PC-9 (cell line): ENCODE measurements around the gene LSR. TPM values are rescaled to one million over a fixed set of nuclear protein-coding genes. Genes with fewer than 3 reads are reported as not detected.

Source experiments
- BruUV-seq: library from RNA; stranded (reverse); fragments of 400-500 nt; replicated peaks from 2 replicates; lab custom pipeline; 2021; lab: Mats Ljungman, UMichigan
- CTCF ChIA-PET: fragments of 300-600 bp; sonication (Branson Sonifier 250); formaldehyde crosslinking; loops from one replicate; lab custom pipeline; 2022; ENCODE audit warnings: antibody characterized with exemption; lab: Charles Lee
- POLR2A ChIA-PET: fragments of 300-600 bp; sonication (Branson Sonifier 250); formaldehyde crosslinking; loops from one replicate; lab custom pipeline; 2022; ENCODE audit warnings: antibody characterized with exemption; ENCODE audit not compliant: unreplicated experiment; lab: Charles Lee
- DNase-seq, 2 experiments: peaks; one replicate each; pipeline versions ENCODE4 v3.0.0 to v3.0.0-alpha.2; 2015 to 2022; ENCODE audit warnings: mixed read lengths in 1 of 2
- H2AFZ ChIP-seq: fragments of 200-600 bp; sonication (generic); 2 replicates; pipeline ENCODE4 v1.8.1; 2017; ENCODE audit warnings: antibody characterized with exemption
- H3F3A ChIP-seq: fragments of 200-600 bp; sonication (generic); 2 replicates; pipeline ENCODE4 v1.8.1; 2017; ENCODE audit warnings: antibody characterized with exemption, mild to moderate bottlenecking, low read depth; ENCODE audit not compliant: insufficient read depth
- H3K27ac ChIP-seq: fragments of 200-600 bp; sonication (generic); 2 replicates; pipeline ENCODE4 v1.6.1; 2016; ENCODE audit warnings: mixed run types
- H3K27me3 ChIP-seq: fragments of 200-600 bp; sonication (generic); 2 replicates; pipeline ENCODE4 v1.6.1; 2016; ENCODE audit warnings: low read depth, mixed run types; ENCODE audit not compliant: insufficient read depth
- H3K36me3 ChIP-seq: fragments of 200-600 bp; sonication (generic); 2 replicates; pipeline ENCODE4 v1.6.1; 2016; ENCODE audit warnings: low read depth, mixed run types
- H3K4me1 ChIP-seq: fragments of 200-600 bp; sonication (generic); replicated peaks from 2 replicates; pipeline ENCODE4 v1.6.1; 2016; ENCODE audit warnings: mixed run types; ENCODE audit not compliant: insufficient read depth
- H3K4me2 ChIP-seq: fragments of 200-600 bp; sonication (generic); 2 replicates; pipeline ENCODE4 v1.6.1; 2017; ENCODE audit warnings: mixed run types
- H3K4me3 ChIP-seq: fragments of 200-600 bp; sonication (generic); 2 replicates; pipeline ENCODE4 v1.6.1; 2016; ENCODE audit warnings: mixed run types
- H3K79me2 ChIP-seq: fragments of 200-600 bp; sonication (generic); 2 replicates; pipeline ENCODE4 v1.6.1; 2017; ENCODE audit warnings: low read depth, mixed run types
- H3K9me2 ChIP-seq: fragments of 200-600 bp; sonication (generic); 2 replicates; pipeline ENCODE4 v1.8.1; 2017; ENCODE audit warnings: mild to moderate bottlenecking; ENCODE audit not compliant: insufficient read depth
- H3K9me3 ChIP-seq: fragments of 200-600 bp; sonication (generic); 2 replicates; pipeline ENCODE4 v1.8.1; 2016; ENCODE audit warnings: low read depth; ENCODE audit not compliant: insufficient read depth
- H4K20me1 ChIP-seq: fragments of 200-600 bp; sonication (generic); 2 replicates; pipeline ENCODE4 v1.8.1; 2017; ENCODE audit not compliant: insufficient read depth
- EZH2 ChIP-seq: fragments of 200-600 bp; sonication (generic); IDR thresholded peaks from 2 replicates; pipeline ENCODE4 v1.8.0; 2017; ENCODE audit warnings: antibody characterized with exemption, low read depth
- intact Hi-C: fragments of 100-400 bp; cut with micrococcal nuclease; formaldehyde crosslinking; loops from one replicate; pipeline ENCODE4 v1.10.0; 2022; ENCODE audit not compliant: unreplicated experiment
- total RNA-seq: library from RNA; stranded (reverse); gene quantifications from 2 replicates; pipeline ENCODE4 v1.2.3, GENCODE V29; 2021
- TF ChIP-seq, protein P1 (sequence below): fragments of 200-600 bp; sonication (generic); conservative IDR thresholded peaks from 2 replicates; pipeline ENCODE4 v1.6.1; 2017; ENCODE audit warnings: mixed run types, antibody characterized with exemption, mild to moderate bottlenecking, moderate library complexity

LSR gene
- total RNA-seq, 1 experiment from 2014 or later: 145 TPM

DNA sequence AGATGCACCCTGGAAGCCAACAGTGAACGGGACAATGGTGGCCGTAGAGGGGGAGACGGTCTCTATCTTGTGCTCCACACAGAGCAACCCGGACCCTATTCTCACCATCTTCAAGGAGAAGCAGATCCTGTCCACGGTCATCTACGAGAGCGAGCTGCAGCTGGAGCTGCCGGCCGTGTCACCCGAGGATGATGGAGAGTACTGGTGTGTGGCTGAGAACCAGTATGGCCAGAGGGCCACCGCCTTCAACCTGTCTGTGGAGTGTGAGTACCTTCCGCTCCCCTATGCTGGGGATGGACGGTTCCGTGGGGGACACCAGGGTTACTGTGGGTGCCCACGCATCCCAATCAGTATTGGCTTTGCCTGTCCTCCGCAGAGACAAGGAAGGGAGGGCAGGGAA is 53.6 kb downstream of the LSR start:
- H3F3A ChIP-seq: peaks cover 22% of the 10 kb centered on the region
- H3K36me3 ChIP-seq: no peaks in the 10 kb centered on the region
- no peak overlapping the region for H3K4me2 ChIP-seq
- no peak for DNase-seq
- ChIA-PET CTCF (no interaction called here), POLR2A (no interaction called here)
- no peak for TF ChIP-seq EZH2
- TF ChIP-seq, protein P1, sequence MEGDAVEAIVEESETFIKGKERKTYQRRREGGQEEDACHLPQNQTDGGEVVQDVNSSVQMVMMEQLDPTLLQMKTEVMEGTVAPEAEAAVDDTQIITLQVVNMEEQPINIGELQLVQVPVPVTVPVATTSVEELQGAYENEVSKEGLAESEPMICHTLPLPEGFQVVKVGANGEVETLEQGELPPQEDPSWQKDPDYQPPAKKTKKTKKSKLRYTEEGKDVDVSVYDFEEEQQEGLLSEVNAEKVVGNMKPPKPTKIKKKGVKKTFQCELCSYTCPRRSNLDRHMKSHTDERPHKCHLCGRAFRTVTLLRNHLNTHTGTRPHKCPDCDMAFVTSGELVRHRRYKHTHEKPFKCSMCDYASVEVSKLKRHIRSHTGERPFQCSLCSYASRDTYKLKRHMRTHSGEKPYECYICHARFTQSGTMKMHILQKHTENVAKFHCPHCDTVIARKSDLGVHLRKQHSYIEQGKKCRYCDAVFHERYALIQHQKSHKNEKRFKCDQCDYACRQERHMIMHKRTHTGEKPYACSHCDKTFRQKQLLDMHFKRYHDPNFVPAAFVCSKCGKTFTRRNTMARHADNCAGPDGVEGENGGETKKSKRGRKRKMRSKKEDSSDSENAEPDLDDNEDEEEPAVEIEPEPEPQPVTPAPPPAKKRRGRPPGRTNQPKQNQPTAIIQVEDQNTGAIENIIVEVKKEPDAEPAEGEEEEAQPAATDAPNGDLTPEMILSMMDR: no peak
- H2AFZ ChIP-seq: no peak overlapping the region
- peaks cover 7% of the 10 kb centered on the region for H3K4me1 ChIP-seq
- no peaks in the 10 kb centered on the region for H3K79me2 ChIP-seq
- no peak overlapping the region for H3K4me3 ChIP-seq
- no peaks in the 10 kb centered on the region for H3K9me3 ChIP-seq
- no peaks in the 10 kb centered on the region for H4K20me1 ChIP-seq
- no peaks in the 10 kb centered on the region for H3K9me2 ChIP-seq
- BruUV-seq: no TSS peak
- no peaks in the 10 kb centered on the region for H3K27me3 ChIP-seq
- intact Hi-C loops: no loop called here
- no peak overlapping the region for H3K27ac ChIP-seq

DNA sequence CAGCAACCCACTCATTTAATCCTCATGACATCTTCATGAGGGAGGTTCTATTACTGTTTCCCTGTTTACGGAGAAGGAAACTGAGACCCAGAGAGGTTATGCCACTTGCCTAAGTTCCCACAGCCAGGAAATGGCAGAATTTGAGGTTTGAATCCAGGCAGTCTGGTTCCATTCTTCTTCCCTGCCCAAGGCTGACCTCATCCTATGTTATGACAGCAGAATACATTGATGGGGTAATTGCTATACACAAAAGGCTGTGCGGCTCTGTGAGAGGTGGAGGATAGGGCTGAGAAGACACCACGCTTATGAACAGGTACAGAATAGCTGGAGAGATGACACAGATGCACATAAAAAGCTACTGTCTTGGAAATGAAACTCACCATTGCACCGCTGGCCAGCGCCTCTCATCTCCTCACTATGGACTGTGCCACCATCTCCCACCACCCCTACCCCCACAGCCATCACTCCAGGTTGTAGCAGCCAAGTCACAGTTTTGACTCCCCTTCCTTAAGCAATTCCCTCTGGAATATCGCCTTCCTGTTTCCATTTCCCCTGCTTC is 54.6 kb downstream of the LSR start:
- CTCF ChIA-PET: interaction anchor here (0.7 kb wide), 1 partner anchor 664 kb away, joined by 21 read pairs; no protein-coding TSS in a partner anchor
- BruUV-seq: no TSS peak

DNA sequence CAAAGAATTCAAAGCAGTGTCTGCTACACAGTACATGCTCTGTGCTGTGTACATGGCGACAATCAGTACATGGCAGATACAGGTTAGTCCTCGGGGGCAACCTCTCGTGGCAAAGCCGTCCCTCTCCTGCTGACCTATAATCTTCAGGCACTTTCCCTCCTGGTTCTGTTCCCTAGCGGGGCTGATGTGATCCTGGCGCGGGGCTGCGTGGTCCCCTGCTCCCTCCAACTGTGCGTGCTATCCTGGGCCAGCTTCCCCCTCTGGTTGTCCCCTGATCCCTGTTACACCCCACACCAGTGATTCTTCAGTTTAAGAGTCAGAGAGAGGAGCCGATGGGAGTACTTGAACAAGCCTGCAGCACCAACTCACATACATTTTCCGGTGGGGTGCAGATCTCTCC is 55.2 kb downstream of the LSR start:
- ChIA-PET POLR2A (no interaction called here), CTCF (no interaction called here)
- Histone ChIP-seq H3K9me2 (no peaks in the 10 kb centered on the region), H3K27ac (no peak overlapping the region), H3K4me2 (no peak overlapping the region), H2AFZ (no peak overlapping the region), H3K9me3 (no peaks in the 10 kb centered on the region), H3K79me2 (no peaks in the 10 kb centered on the region), H3K36me3 (no peaks in the 10 kb centered on the region), H4K20me1 (no peaks in the 10 kb centered on the region), H3K27me3 (no peaks in the 10 kb centered on the region), H3F3A (peaks cover 23% of the 10 kb centered on the region), H3K4me3 (no peak overlapping the region), H3K4me1 (peaks cover 23% of the 10 kb centered on the region)
- TF ChIP-seq, protein P1: no peak
- TF ChIP-seq EZH2: no peak
- no TSS peak for BruUV-seq
- intact Hi-C loops: no loop called here
- no peak for DNase-seq

More for the DNA sequence above, 54.6 kb downstream of the LSR start:
- no peaks in the 10 kb centered on the region for H3K9me3 ChIP-seq
- no peaks in the 10 kb centered on the region for H3K27me3 ChIP-seq
- peaks cover 17% of the 10 kb centered on the region for H3K4me1 ChIP-seq
- H4K20me1 ChIP-seq: no peaks in the 10 kb centered on the region
- intact Hi-C loops: no loop called here
- POLR2A ChIA-PET: no interaction called here
- no peak overlapping the region for H2AFZ ChIP-seq
- no peaks in the 10 kb centered on the region for H3K9me2 ChIP-seq
- DNase-seq: no peak
- no peak overlapping the region for H3K4me3 ChIP-seq
- TF ChIP-seq, protein P1: no peak
- no peak for TF ChIP-seq EZH2
- no peak overlapping the region for H3K4me2 ChIP-seq
- H3K79me2 ChIP-seq: no peaks in the 10 kb centered on the region
- H3K27ac ChIP-seq: no peak overlapping the region
- H3F3A ChIP-seq: peaks cover 23% of the 10 kb centered on the region
- no peaks in the 10 kb centered on the region for H3K36me3 ChIP-seq
